GM12892 (cell line): ENCODE data around the gene TREML2.
A peak's percentile ranks its signal among the peaks of the same experiment; 100 is the strongest.

Experiments
- DNase-seq: peaks from one replicate; pipeline ENCODE4 v3.0.0; 2011; ENCODE audit not compliant: insufficient read length
- FAIRE-seq: peaks from 2 replicates; lab custom pipeline; 2011; peaks lifted over from hg19 to GRCh38; lab: Jason Lieb, UNC
- POLR2A ChIP-seq: IDR thresholded peaks from 2 replicates; pipeline ENCODE4 v1.6.1; 2011; ENCODE audit warnings: low read depth, low read length, control low read depth
- POLR2AphosphoS5 ChIP-seq: IDR thresholded peaks from 2 replicates; pipeline ENCODE4 v1.6.1; 2011; ENCODE audit warnings: low read depth, low read length, control low read depth
- TAF1 ChIP-seq: IDR thresholded peaks from 2 replicates; pipeline ENCODE4 v1.6.1; 2011; ENCODE audit warnings: low read depth, mild to moderate bottlenecking, control low read depth, low read length, borderline replicate concordance

The TREML2 gene

DNA sequence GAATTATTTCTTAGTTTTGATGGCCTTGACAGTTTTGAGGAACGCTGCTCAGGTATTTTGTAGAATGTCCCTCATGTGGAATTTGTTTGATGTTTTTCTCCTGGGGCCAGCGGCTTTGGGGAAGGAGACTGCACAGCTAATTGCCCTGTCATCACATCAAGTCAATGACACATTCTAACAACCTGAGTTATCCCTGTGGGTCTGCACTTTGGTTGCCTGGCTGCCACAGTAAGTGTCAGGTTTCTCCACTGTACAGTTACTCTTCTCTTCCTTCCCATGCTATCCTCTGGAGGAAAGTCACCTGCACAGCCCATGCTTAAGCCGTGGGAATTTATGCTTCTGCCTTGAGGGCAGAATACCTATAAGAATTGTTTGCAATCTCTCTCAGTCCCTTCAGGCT is 25.8 kb upstream of the TREML2 start:
- FAIRE-seq: no peak
- DNase-seq: no peak

DNA sequence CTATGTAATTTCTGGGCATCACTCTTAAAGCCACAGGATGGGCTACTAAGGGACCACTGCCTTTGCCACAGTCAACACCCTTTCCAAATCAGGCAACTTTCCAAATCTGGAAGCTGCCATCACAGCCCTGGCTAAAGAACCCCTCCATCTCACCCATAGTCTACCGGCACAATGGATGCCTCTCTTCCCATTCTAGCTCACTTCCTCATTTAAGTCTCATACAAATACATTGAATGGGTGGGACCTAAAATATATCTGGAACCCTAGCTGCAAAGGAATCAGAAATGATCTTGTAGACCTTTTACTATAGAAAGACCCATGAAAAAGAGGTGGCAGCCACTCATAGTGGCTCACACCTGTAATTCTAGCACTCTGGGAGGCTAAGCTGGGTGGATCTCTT is 23.9 kb upstream of the TREML2 start:
- no peak for TF ChIP-seq TAF1
- TF ChIP-seq POLR2AphosphoS5: no peak
- no peak for TF ChIP-seq POLR2A
- no peak for FAIRE-seq
- DNase-seq: no peak

More for the DNA sequence above, 25.8 kb upstream of the TREML2 start:
- TF ChIP-seq POLR2AphosphoS5 (no peak), TAF1 (no peak), POLR2A (no peak)

DNA sequence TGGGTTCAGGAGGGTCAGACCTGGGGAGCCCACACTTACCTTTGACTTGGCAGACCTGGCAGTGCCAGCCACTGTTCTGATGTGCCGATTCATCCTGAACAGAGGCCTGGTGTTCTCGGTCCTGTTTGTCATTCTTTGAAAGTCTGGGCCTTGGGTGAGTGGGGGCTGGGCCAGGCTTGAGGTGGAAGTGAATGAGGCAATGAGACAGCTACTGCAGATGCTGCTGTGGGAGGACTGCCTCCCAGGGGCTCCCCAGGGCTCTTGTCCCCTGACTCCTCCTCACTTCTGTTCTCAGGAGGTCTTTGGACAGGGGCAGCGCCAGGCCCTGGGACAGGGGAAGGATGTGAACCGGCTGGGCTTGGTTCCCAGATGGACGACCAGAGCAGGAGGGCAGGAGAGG is 21.6 kb upstream of the TREML2 start:
- no peak for FAIRE-seq
- TF ChIP-seq TAF1 (no peak), POLR2A (no peak), POLR2AphosphoS5 (no peak)
- no peak for DNase-seq

DNA sequence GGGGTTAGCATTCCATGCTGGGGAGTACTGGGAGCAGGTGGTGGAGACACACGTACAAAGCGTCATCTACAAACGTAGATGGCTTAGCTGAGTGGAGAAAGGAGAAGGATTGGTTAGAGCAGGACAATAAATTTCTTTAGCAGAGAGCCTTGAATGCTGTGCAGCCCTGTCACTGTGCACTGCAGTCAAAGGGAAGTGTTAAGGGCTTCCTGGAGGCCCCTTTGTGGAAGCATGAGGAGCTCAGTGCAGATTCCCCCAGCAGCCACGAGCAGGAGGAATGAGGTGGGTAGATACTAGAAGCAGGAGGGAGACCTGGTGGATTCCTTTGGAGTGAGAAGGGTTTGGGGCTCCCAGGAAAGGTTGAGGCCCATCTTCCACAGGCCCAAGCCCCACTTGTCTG is 21.1 kb upstream of the TREML2 start:
- no peak for FAIRE-seq
- no peak for TF ChIP-seq POLR2AphosphoS5
- no peak for TF ChIP-seq TAF1
- TF ChIP-seq POLR2A: no peak

DNA sequence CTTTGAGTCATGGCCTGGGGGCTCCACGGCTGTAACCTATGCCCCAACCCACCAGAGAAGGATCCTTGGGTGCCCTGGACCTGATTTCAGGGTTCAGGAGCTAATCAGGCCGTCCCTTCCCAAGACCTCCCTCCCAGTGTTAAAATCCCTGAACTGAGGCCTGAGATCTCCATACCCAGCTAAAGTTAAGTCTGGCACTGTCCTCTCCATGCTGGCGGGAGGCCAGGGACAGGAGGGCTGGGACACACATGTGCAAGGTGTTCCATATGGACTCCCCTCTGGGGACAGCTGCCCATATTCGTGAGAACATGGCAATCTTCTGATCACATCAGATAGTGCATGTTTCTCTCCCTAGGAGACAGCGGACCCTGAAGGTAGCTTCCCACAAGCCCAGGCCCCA is 15.7 kb upstream of the TREML2 start:
- TF ChIP-seq TAF1 (no peak), POLR2A (no peak), POLR2AphosphoS5 (no peak)
- DNase-seq (no peak), FAIRE-seq (peak; percentile 48)

More for the DNA sequence above, 21.1 kb upstream of the TREML2 start:
- no peak for DNase-seq

DNA sequence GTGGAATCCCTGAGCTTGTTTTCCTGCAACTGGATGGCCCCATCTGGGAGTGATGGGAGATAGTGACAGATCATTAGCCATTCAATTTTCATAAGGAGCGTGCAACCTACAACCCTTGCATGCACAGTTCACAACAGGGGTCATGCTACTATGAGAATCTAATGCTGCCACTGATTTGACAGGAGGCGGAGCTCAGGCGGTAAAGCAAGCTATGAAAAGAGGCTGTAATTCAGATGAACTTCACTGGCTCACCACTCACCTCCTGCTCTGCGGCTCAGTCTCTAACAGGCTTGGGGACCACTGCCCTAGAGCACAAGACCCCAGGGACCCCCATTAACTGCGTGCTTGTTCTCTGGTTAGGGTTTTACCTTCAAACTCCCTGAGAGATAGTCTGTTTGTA is 14.8 kb upstream of the TREML2 start:
- FAIRE-seq: no peak
- TF ChIP-seq TAF1 (no peak), POLR2AphosphoS5 (no peak), POLR2A (no peak)
- no peak for DNase-seq

DNA sequence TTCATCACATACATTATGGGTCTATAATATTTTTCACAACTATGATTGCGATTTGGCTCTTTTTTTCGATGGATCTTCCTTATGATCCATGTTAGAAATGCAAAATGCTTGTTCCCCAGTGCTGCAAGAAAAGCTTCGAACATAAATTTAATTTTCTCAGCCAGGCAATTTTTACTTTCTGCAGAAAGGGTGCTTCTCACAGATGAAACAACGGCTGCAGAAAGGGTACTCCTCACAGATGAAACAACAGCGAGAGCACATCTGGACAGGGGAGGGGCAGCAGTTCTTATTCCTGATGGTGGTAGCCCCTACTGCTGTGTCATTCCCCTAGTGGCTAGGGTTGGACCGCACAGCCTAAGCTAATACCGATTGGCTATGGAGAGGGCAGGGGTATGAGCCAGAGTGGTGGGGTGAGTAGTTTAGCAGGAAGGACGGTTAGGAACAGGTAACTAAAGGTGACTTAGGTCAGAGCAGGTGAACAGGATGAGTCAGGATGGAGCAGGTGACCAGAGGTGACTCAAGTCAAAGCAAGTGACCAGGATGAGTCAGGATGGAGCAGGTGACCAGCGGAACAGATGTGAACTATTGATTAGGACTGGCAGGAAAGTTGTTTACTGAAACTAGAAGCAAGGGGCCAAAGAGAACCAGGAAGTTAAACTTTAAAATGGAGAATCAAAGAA is 13.8 kb upstream of the TREML2 start:
- TF ChIP-seq POLR2AphosphoS5 (no peak), TAF1 (no peak), POLR2A (no peak)
- DNase-seq: no peak
- no peak for FAIRE-seq

DNA sequence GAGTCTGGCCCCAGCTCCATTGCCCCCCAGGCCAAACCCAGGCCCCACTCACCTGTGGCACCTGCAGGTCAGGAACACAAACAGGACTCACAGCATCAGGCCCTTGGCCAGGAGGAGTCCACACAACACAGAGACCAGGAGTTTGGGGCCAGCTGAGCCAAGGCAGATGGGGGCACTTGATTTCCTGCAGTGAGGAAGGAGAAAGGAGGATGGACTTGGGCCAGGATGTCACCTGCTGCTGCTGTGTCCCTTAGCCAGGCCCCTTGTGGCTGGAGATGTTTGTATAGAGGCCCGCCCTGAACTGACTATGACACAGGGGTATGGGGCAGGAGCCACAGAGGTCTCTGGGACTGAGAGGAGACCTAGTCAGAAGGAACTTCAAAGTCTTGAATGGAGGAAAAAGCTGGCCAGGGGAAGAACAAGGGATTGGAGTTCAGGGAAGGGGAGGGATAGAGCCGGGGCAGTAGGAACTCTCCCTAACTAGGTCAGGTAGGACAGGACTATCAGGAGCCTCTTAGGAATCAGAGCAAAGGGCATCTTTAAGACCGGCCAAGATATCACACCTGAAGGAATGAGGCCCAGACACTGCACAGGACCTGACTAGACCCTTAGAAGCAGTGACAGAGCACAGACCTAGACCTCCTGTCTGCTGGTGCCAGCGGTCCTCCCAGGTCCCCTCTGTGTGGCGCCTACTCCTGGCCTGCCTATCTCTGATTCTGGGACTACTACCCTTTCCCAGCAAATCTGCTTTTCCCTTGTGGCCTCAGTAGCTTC is 8.8 kb upstream of the TREML2 start:
- FAIRE-seq (no peak), DNase-seq (no peak)
- TF ChIP-seq TAF1 (no peak), POLR2A (no peak), POLR2AphosphoS5 (no peak)

DNA sequence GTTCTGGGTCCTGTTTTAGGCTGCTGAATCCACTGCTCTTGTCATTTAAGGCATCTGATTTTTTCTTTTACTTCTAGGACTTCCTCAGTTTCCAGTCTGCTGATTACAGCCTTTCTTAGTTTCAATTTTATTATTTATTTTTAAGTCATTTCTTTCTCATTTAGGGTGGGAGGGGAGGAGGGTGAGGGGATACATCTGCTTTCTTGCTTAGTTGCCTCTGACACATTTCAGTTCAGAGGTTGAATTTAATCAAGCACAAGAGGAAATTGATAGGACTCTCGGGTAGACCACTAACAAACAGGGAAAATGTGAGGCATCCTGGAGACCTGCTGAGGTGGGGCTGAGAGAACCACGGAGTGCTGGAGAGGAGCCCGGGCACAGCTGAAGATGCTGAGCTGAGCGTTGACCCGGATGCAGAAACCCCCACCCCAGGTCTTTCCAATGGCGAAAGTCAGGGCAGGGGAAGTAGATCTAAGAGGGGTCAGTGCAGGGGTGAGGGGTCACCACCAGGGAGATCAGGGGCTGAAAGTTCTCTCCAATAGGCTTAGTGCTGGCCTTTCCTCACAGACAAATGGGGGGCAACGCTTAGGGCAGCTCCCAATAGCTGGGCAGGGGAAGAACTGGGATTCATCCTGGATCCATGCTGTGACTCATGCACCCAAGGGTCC is 7.6 kb upstream of the TREML2 start:
- no peak for TF ChIP-seq POLR2A
- TF ChIP-seq TAF1: no peak
- no peak for TF ChIP-seq POLR2AphosphoS5
- DNase-seq: no peak
- peak; percentile 77 for FAIRE-seq

DNA sequence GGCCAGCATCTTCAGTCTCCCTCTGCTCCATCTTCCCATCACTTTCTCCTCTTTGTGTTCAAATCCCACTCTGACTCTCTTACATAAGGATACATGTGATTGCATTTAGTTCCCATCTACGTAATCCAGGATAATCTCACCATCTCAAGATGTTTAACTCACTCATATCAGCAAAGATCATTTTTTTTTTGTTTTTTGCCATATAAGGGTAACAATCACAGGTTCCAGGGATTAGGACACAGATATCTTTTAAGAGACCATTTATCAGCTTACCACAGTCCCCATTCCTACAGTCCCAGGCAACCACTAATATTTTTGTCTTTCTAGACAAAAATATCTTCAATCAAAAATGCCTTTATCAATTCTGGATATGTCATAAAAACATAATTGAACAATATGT is 3.2 kb upstream of the TREML2 start:
- DNase-seq (no peak), FAIRE-seq (no peak)
- no peak for TF ChIP-seq POLR2AphosphoS5
- TF ChIP-seq TAF1: no peak
- TF ChIP-seq POLR2A: no peak

DNA sequence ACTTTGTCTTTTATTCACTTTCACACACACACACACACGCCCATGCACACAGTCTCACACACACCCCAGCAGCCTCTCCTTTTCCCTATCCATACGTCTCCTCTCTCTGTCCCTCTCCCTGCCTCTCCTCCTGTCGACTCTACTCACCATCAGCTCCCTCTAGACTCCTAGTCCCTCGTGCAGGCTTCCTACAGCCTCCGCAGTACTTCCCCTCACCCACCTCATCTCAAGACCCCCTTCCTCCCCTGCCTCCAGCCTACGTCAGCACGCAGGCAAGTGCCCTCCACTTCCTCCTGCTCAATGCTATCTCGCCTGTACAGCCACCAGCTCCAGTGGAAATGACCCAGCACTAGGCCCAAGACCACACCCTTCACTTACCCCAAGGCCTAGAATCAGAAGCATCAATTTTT is 820 bp upstream of the TREML2 start:
- DNase-seq (no peak), FAIRE-seq (peak; percentile 38)
- TF ChIP-seq POLR2AphosphoS5: no peak
- no peak for TF ChIP-seq POLR2A
- no peak for TF ChIP-seq TAF1

DNA sequence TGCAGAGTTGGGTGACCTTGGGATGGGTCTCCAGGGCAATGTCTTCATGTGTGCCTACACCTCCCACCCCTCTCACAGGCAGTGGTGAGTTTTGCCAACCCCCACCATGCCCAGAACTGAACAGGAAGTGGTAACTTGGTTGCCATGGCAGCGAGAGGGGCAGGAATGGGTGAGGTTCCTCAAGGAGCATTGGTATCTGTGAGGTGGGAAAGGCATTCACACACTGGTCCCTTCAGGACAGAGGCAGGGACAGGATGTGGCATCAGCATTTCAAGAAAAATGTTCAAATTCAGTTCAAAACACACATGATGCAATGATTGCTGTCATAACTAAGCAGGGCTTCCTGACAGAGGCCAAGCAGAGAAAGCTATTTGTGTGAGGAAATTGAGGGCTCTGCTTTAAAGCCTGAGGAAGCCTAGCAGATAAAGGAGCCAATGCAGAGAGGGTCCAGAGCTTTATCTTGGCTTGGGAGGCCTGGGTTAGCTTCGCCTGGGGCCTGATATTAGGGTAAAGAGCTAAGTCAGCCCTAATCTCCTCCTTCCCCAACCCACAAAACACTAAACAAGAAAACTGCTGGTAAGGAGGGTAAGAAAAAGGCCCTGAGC is 551 bp downstream of the TREML2 start:
- FAIRE-seq: peak; percentile 91
- no peak for TF ChIP-seq POLR2A
- no peak for TF ChIP-seq POLR2AphosphoS5
- no peak for TF ChIP-seq TAF1
- DNase-seq: no peak
